Small intestine (tissue), 7 donors: ENCODE results near the gene LMF1. TPM values are rescaled to one million over a fixed set of nuclear protein-coding genes. Genes with fewer than 3 reads are reported as not detected.

Source experiments
- DNase-seq, 2 donors: peaks; one replicate each; pipeline versions ENCODE4 v3.0.0 to v3.0.0-alpha.2; 2013
- FAIRE-seq: peaks from 2 replicates; lab custom pipeline; 2012; peaks lifted over from hg19 to GRCh38; lab: Jason Lieb, UNC
- H3K27ac ChIP-seq, 3 donors: one replicate each; pipeline ENCODE4 v1.5.1; 2013; ENCODE audit warnings: low read length in 2 of 3, mild to moderate bottlenecking in 2 of 3, control low read depth in 1 of 3, inconsistent platforms in 1 of 3, low read depth in 1 of 3, moderate library complexity in 1 of 3
- H3K27me3 ChIP-seq, 3 donors: one replicate each; pipeline ENCODE4 v1.6.1; 2013; ENCODE audit warnings: low read length in 3 of 3, inconsistent platforms in 1 of 3; ENCODE audit not compliant: control insufficient read depth in 3 of 3, insufficient read depth in 3 of 3
- H3K36me3 ChIP-seq, 3 donors: one replicate each; pipeline ENCODE4 v1.6.1; 2013; ENCODE audit warnings: low read length in 3 of 3, inconsistent platforms in 1 of 3, low read depth in 1 of 3, mild to moderate bottlenecking in 1 of 3, moderate library complexity in 1 of 3; ENCODE audit not compliant: control insufficient read depth in 3 of 3, insufficient read depth in 2 of 3
- H3K4me1 ChIP-seq, 3 donors: one replicate each; pipeline ENCODE4 v1.6.1; 2013; ENCODE audit warnings: low read length in 2 of 3, inconsistent platforms in 1 of 3, low read depth in 1 of 3, mild to moderate bottlenecking in 1 of 3, moderate library complexity in 1 of 3; ENCODE audit not compliant: control insufficient read depth in 3 of 3, insufficient read depth in 2 of 3
- H3K4me3 ChIP-seq, 3 donors: one replicate each; pipeline ENCODE4 v1.5.1; 2013; ENCODE audit warnings: low read length in 3 of 3, control low read depth in 1 of 3, inconsistent platforms in 1 of 3, low read depth in 1 of 3, mild to moderate bottlenecking in 1 of 3, moderate library complexity in 1 of 3
- H3K9me3 ChIP-seq, 2 donors: one replicate each; pipeline ENCODE4 v1.6.1; 2013; ENCODE audit warnings: low read depth in 1 of 2, low read length in 1 of 2; ENCODE audit not compliant: control insufficient read depth in 2 of 2, insufficient read depth in 1 of 2
- WGBS, 3 donors: extraction: QIAGEN DNeasy Blood & Tissue Kit; methylation state at CpG; one replicate each; pipeline ENCODE4 v1.1.7; 2013; 5-methylcytosine and 5-hydroxymethylcytosine counted together
- polyA plus RNA-seq, 4 donors: library from polyadenylated mRNA; stranded (reverse) in 3 of 4; unstranded in 1 of 4; fragments of 200-250 nt in 3 of 4; fragments of 120-200 nt in 1 of 4; gene quantifications; one replicate each; pipeline versions ENCODE4 v1.2.1 to v1.2.3, GENCODE V29; 2013
- donor health status: healthy with polysubstance abuse.
- donor health status: control.
- donor health status: control.
- donor health status: Bipolar disorder and iron deficiency.
- donor health status: healthy.

Gene LMF1
- polyA plus RNA-seq, 4 donors: 8.2 to 18.0 (median 9.2) TPM

- H3K36me3 ChIP-seq: peaks cover 0 to 58% (median 0%) of the 10 kb centered on the region in 3 donors
- no peak for DNase-seq
These were observed 101.7 kb downstream of the LMF1 start for GRCh38 chr16:868846-869822.

DNA sequence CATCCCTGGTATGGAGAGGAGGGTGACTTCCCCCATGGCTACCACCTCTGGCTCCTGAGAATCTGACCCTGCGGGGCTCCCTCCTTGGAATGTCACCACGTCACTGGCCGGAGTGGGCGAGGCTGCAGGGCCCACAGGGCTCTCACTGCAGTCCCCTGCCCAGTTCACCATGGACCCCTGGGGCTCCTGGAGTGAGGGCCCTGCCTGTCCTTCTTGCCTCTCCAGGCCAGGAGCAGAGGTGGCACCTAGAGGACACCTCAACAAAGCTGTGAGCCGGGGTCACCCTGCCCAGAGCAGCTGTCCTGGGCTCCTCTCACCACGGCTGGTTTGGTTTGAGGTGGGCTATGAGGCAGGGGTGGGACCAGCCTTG lies 102.4 kb downstream of the LMF1 start:
- WGBS, 3 donors: 90 to 94% (median 90%) methylated on average over 6 of the region's 6 CpGs
- Histone ChIP-seq H3K4me3 (no peak overlapping the region), H3K27me3 (no peaks in the 10 kb centered on the region), H3K36me3 (peaks cover 0 to 52% (median 0%) of the 10 kb centered on the region in 3 donors), H3K9me3 (peaks cover 0 to 5% of the 10 kb centered on the region in 2 donors), H3K27ac (no peak overlapping the region), H3K4me1 (no peaks in the 10 kb centered on the region)
- FAIRE-seq: no peak
- DNase-seq: no peak

More at GRCh38 chr16:868846-869822, 101.7 kb downstream of the LMF1 start:
- no peak for FAIRE-seq
- H3K4me1 ChIP-seq: no peaks in the 10 kb centered on the region
- no peak overlapping the region for H3K4me3 ChIP-seq
- H3K27me3 ChIP-seq: no peaks in the 10 kb centered on the region
- H3K9me3 ChIP-seq: peaks cover 0 to 5% of the 10 kb centered on the region in 2 donors
- H3K27ac ChIP-seq: no peak overlapping the region
- 92 to 96% (median 96%) methylated on average over 36 to 37 of the region's 37 CpGs for WGBS, 3 donors

- Histone ChIP-seq H3K27me3 (no peaks in the 10 kb centered on the region), H3K4me3 (no peak overlapping the region), H3K27ac (no peak overlapping the region), H3K9me3 (peaks cover 0 to 8% of the 10 kb centered on the region in 2 donors), H3K4me1 (no peaks in the 10 kb centered on the region), H3K36me3 (peaks cover 0 to 46% (median 0%) of the 10 kb centered on the region in 3 donors)
- FAIRE-seq: no peak
- WGBS, 3 donors: 87 to 97% (median 95%) methylated on average over 31 to 34 of the region's 34 CpGs
- DNase-seq: no peak
These were observed 103.1 kb downstream of the LMF1 start for GRCh38 chr16:867421-868385.

DNA sequence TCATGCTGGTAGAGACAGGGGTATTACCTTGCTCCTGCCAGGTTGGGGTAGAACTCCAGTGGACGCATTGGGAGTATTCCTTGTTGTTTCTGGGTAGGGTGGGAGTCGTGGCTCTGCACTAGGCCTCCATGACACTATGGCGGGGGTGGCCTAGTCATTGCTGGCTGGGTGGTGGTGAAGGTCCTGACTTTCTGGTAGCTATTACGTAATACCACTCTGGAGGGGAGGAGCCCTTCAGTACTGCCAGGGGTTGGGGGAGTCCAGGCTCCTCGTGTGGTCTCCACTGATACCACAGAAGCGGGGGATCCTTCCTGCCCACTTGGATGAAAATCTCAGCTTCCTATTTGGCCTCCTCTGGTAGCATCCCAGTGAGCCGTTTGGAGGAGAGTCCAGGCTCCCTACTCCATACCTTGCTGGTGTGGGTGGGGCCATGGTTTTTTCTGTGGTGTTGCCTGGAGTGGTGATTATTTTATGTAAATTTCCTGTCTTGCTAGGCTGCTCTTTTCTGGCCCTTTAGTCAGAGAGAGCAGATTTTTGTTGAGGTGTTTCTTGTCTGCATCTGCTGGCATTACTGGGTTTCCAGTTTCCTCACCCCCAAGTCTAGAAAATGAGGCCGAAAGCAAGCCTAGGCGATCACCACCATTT lies 104.4 kb downstream of the LMF1 start:
- no peak overlapping the region for H3K27ac ChIP-seq
- WGBS, 3 donors: 91 to 95% (median 95%) methylated on average over 9 of the region's 9 CpGs
- DNase-seq (no peak), FAIRE-seq (no peak)
- no peak overlapping the region for H3K4me3 ChIP-seq
- no peaks in the 10 kb centered on the region for H3K27me3 ChIP-seq
- H3K36me3 ChIP-seq: peaks cover 0 to 37% (median 0%) of the 10 kb centered on the region in 3 donors
- no peaks in the 10 kb centered on the region for H3K4me1 ChIP-seq
- peaks cover 0 to 17% of the 10 kb centered on the region in 2 donors for H3K9me3 ChIP-seq

DNA sequence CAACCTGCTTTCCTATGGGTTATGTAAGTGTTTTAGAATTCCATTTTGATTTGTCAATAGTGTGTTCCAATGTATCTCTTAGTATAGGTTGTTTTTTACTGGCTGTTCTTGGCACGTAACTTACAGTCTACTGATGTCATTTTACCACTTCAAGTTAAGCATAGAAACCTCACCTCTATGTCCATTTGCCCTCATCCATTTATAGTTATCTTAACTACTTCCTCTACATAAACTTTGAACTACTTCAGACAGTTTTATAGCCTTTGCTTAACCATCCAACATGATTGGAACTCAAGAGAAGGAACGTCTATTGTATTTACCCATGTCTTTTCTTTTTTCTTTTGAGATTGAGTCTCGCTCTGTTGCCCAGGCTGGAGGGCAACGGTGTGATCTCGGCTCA lies 105.8 kb downstream of the LMF1 start:
- Histone ChIP-seq H3K27ac (no peak overlapping the region), H3K36me3 (peaks cover 0 to 24% (median 0%) of the 10 kb centered on the region in 3 donors), H3K4me1 (no peaks in the 10 kb centered on the region), H3K27me3 (no peaks in the 10 kb centered on the region), H3K9me3 (peaks cover 0 to 21% of the 10 kb centered on the region in 2 donors), H3K4me3 (no peak overlapping the region)
- FAIRE-seq: no peak
- 42 to 75% (median 60%) methylated on average over 5 of the region's 5 CpGs for WGBS, 3 donors
- peak in 1 of 2 donors; percentile 21 for DNase-seq

DNA sequence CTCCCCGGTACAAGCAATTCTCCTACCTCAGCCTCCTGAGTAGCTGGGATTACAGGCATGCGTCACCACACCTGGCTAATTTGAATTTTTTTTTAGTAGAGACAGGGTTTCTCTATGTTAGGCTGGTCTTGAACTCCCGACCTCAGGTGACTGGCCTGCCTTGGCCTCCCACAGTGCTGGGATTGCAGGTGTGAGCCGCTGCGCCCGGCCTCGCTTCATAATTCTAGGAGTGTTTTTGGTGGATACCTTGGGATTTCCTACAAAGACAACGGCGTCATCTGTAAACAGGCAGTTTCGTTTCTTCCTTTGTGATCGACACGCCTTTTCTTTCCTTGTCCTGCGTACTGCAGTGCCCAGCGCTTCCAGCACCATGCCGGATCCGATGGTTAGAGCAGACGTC lies 109.3 kb downstream of the LMF1 start:
- Histone ChIP-seq H3K27ac (no peak overlapping the region), H3K36me3 (peaks cover 0 to 2% (median 0%) of the 10 kb centered on the region in 3 donors), H3K4me3 (no peak overlapping the region), H3K4me1 (no peaks in the 10 kb centered on the region), H3K9me3 (peaks cover 0 to 36% of the 10 kb centered on the region in 2 donors), H3K27me3 (no peaks in the 10 kb centered on the region)
- DNase-seq: no peak
- FAIRE-seq: no peak
- WGBS, 3 donors: 92 to 96% (median 95%) methylated on average over 17 of the region's 17 CpGs

DNA sequence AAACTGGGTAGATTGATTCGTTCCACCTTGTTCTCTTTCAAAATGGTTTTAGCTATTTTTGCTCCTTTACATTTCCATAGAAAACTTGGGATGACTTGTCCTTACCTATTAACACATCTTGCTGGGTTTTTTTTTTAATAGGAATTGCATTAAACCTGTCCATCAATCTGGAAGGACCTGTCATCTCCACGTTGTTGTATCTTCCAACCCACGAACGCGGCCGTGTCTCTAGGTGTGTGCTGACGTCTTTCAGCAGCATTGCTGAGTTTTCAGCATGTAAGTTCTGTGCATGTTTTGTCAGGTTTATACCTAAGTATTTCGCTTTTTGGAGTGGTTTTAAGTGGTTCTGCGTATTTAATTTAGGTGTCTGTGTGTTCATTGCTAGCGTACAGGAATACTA lies 109.9 kb downstream of the LMF1 start:
- Histone ChIP-seq H3K9me3 (peaks cover 0 to 38% of the 10 kb centered on the region in 2 donors), H3K36me3 (peaks cover 0 to 2% (median 0%) of the 10 kb centered on the region in 3 donors), H3K27me3 (no peaks in the 10 kb centered on the region), H3K4me3 (no peak overlapping the region), H3K4me1 (no peaks in the 10 kb centered on the region), H3K27ac (no peak overlapping the region)
- WGBS, 3 donors: 94 to 96% (median 96%) methylated on average over 10 of the region's 10 CpGs
- FAIRE-seq (no peak), DNase-seq (no peak)
